HepG2 (cell line): ENCODE results near the gene IGF2. TPM values are rescaled to one million over a fixed set of nuclear protein-coding genes. Genes with fewer than 3 reads are reported as not detected.
A peak's percentile ranks its signal among the peaks of the same experiment; 100 is the strongest.

Experiments
- BHLHE40 ChIP-seq: IDR thresholded peaks from 2 replicates; pipeline ENCODE4 v1.6.1; 2011; ENCODE audit warnings: low read length, improper control_type of control experiment
- CHCHD3 ChIP-seq: sonication (generic); formaldehyde crosslinking; IDR thresholded peaks from 2 replicates; pipeline ENCODE4 v1.8.0; 2022; ENCODE audit warnings: mild to moderate bottlenecking, missing genetic modification reagents, moderate library complexity
- HNRNPUL1 ChIP-seq: fragments of 200-400 bp; formaldehyde crosslinking; IDR thresholded peaks from 2 replicates; pipeline ENCODE4 v1.6.1; 2017; ENCODE audit warnings: low read depth, mild to moderate bottlenecking, low read length, moderate library complexity
- NFE2 ChIP-seq: sonication (generic); formaldehyde crosslinking; IDR thresholded peaks from 2 replicates; pipeline ENCODE4 v1.4.0; 2020; ENCODE audit warnings: missing genetic modification reagents
- PCBP2 ChIP-seq: fragments of 200-400 bp; formaldehyde crosslinking; optimal IDR thresholded peaks from 2 replicates; pipeline ENCODE3; 2018; ENCODE audit warnings: low read length, low read depth; ENCODE audit not compliant: poor library complexity, severe bottlenecking
- PHF20 ChIP-seq: sonication (generic); formaldehyde crosslinking; IDR thresholded peaks from 2 replicates; pipeline ENCODE4 v1.5.0; 2020; ENCODE audit warnings: mild to moderate bottlenecking, missing genetic modification reagents
- SNAPC2 ChIP-seq: sonication (generic); formaldehyde crosslinking; IDR thresholded peaks from 2 replicates; pipeline ENCODE4 v1.8.1; 2022; ENCODE audit warnings: mild to moderate bottlenecking, missing genetic modification reagents
- ZFP37 ChIP-seq: sonication (generic); formaldehyde crosslinking; IDR thresholded peaks from 2 replicates; pipeline ENCODE4 v1.4.0; 2020; ENCODE audit warnings: missing genetic modification reagents, borderline replicate concordance
- ZNF207 ChIP-seq: fragments of 450-650 bp; IDR thresholded peaks from 2 replicates; pipeline ENCODE4 v1.6.1; 2016; ENCODE audit warnings: antibody characterized with exemption, borderline replicate concordance
- ZNF547 ChIP-seq: sonication (generic); formaldehyde crosslinking; IDR thresholded peaks from 2 replicates; pipeline ENCODE4 v1.5.1; 2020; ENCODE audit warnings: mild to moderate bottlenecking, missing genetic modification reagents
- ZNF773 ChIP-seq: sonication (generic); formaldehyde crosslinking; IDR thresholded peaks from 2 replicates; pipeline ENCODE4 v1.4.0; 2020; ENCODE audit warnings: missing genetic modification reagents, borderline replicate concordance
- ZNF780A ChIP-seq: sonication (generic); formaldehyde crosslinking; IDR thresholded peaks from 2 replicates; pipeline ENCODE4 v1.8.0; 2022; ENCODE audit warnings: mild to moderate bottlenecking, missing genetic modification reagents, moderate library complexity
- ZSCAN25 ChIP-seq: sonication (generic); formaldehyde crosslinking; IDR thresholded peaks from 2 replicates; pipeline ENCODE4 v1.8.0; 2022; ENCODE audit warnings: mild to moderate bottlenecking, missing genetic modification reagents
- polyA plus RNA-seq, 8 experiments: library from polyadenylated mRNA; depleted of rRNA in 3 of 8; stranded (reverse) in 7 of 8; unstranded in 1 of 8; fragments of >200 nt; fragmentation: Illumina TruSeq in 4 of 8; extraction: Trizol in 4 of 8; gene quantifications; 2 replicates each; pipeline versions ENCODE4 v1.2.1 to v1.2.3, GENCODE V29; 2011 to 2016; ENCODE audit warnings: low read depth in 4 of 8, missing spikeins in 1 of 8, mixed read lengths in 1 of 8; ENCODE audit not compliant: insufficient read depth in 1 of 8
- total RNA-seq, 5 experiments: library from RNA; depleted of rRNA; stranded (reverse); fragments of >200 nt; fragmentation: Illumina TruSeq; extraction: Trizol; gene quantifications; 2 replicates each; pipeline ENCODE4 v1.2.3, GENCODE V29; 2016; ENCODE audit warnings: low read depth in 1 of 5
- TF ChIP-seq, protein P1 (sequence below): sonication (generic); formaldehyde crosslinking; IDR thresholded peaks from 2 replicates; pipeline ENCODE4 v1.5.0; 2020; ENCODE audit warnings: missing genetic modification reagents
- TF ChIP-seq, protein P2 (sequence below): IDR thresholded peaks from 2 replicates; pipeline ENCODE4 v1.6.1; 2016; ENCODE audit warnings: control low read depth
- TF ChIP-seq, protein P3 (sequence below): sonication (generic); formaldehyde crosslinking; IDR thresholded peaks from 2 replicates; pipeline ENCODE4 v1.8.1; 2023; ENCODE audit warnings: missing genetic modification reagents, inconsistent platforms, borderline replicate concordance

Gene IGF2
- total and polyA plus RNA-seq, 2 of the 13 experiments (the other 11 are each of a cell fraction or from before 2014, with no cell fraction given) = 79.1 to 254 TPM

DNA sequence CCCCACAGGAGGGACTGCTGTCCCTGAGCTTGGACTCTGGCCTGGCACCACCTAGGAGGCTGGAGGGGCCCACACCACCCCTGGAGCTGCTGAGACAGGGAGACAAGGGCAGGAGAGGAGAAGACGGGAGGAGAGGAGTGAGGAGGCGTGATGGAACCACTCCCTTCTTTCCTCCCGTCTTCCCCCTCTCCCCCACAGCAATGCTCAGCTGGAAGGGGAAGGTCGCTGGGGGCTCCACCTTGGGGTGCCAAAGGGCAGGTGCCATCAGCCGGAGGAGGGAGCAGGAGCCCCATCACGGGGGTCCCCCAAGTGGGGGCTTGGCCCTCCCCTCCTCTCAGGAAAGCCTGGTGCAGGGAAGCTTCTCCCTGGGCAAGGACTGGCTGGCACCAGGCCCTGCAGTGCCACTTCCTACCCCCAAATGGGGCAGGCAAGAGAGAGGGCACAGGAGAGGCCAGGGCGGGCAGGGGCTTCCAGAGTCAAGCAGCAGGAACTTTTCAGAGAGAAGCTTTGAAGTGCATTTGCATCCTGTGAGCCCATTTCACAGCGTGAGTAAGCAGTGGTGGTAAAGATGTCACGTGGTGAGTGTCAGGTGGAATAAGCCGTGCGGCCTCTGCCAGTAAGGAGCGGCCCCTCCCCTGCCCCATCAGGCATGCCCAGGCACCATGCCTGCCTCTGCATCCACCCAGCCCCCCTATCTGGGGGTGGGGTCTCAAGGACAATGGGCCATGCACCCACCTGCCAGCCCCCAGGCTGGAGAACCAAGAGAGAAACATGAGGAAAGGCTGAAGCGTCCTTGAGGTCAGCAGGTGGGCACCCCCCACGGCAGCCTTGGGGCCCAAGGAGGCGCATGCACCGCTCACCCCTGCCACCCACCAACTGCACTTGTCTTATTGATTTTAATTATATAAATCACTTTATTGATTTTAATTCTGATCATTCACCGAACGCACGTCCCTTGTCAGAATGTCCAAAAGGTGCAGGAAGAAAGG lies 4.9 kb downstream of the IGF2 start (continued):
- TF ChIP-seq HNRNPUL1 (no peak), ZNF773 (no peak), ZFP37 (CRISPR knock-in tag) (no peak), ZNF207 (no peak), NFE2 (CRISPR knock-in tag) (no peak), ZSCAN25 (no peak), CHCHD3 (CRISPR knock-in tag) (no peak), PCBP2 (no peak), ZNF780A (CRISPR knock-in tag) (no peak), SNAPC2 (CRISPR knock-in tag) (0 out of 2 replicates have a peak, but pooled peaks have one; percentile 0), ZNF547 (CRISPR knock-in tag) (peak; percentile 31; the same call in 1 of the 2 replicates), BHLHE40 (no peak), PHF20 (CRISPR knock-in tag) (no peak)
- TF ChIP-seq, protein P1, sequence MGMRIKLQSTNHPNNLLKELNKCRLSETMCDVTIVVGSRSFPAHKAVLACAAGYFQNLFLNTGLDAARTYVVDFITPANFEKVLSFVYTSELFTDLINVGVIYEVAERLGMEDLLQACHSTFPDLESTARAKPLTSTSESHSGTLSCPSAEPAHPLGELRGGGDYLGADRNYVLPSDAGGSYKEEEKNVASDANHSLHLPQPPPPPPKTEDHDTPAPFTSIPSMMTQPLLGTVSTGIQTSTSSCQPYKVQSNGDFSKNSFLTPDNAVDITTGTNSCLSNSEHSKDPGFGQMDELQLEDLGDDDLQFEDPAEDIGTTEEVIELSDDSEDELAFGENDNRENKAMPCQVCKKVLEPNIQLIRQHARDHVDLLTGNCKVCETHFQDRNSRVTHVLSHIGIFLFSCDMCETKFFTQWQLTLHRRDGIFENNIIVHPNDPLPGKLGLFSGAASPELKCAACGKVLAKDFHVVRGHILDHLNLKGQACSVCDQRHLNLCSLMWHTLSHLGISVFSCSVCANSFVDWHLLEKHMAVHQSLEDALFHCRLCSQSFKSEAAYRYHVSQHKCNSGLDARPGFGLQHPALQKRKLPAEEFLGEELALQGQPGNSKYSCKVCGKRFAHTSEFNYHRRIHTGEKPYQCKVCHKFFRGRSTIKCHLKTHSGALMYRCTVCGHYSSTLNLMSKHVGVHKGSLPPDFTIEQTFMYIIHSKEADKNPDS (CRISPR knock-in tag) = no peak
- TF ChIP-seq, protein P2, sequence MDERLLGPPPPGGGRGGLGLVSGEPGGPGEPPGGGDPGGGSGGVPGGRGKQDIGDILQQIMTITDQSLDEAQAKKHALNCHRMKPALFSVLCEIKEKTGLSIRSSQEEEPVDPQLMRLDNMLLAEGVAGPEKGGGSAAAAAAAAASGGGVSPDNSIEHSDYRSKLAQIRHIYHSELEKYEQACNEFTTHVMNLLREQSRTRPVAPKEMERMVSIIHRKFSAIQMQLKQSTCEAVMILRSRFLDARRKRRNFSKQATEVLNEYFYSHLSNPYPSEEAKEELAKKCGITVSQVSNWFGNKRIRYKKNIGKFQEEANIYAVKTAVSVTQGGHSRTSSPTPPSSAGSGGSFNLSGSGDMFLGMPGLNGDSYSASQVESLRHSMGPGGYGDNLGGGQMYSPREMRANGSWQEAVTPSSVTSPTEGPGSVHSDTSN (CRISPR knock-in tag) = no peak
- TF ChIP-seq, protein P3, sequence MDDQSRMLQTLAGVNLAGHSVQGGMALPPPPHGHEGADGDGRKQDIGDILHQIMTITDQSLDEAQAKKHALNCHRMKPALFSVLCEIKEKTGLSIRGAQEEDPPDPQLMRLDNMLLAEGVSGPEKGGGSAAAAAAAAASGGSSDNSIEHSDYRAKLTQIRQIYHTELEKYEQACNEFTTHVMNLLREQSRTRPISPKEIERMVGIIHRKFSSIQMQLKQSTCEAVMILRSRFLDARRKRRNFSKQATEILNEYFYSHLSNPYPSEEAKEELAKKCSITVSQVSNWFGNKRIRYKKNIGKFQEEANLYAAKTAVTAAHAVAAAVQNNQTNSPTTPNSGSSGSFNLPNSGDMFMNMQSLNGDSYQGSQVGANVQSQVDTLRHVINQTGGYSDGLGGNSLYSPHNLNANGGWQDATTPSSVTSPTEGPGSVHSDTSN (CRISPR knock-in tag) = no peak
